Upper lobe of left lung (tissue), 6 donors: Measurements from ENCODE around the gene SUPT4H1. TPM values are rescaled to one million over a fixed set of nuclear protein-coding genes. Genes with fewer than 3 reads are reported as not detected.

ENCODE experiments used
- ATAC-seq, 2 donors: fragments of 200-7000 bp; cut with Tn5 transposase; one replicate each; pipeline ENCODE4 v1.9.1; 2022; ENCODE audit warnings: mild to moderate bottlenecking in 2 of 2, moderate library complexity in 2 of 2; ENCODE audit not compliant: low FRiP score in 2 of 2
- DNase-seq, 2 donors: peaks; one replicate each; pipeline ENCODE4 v3.0.0-alpha.2; 2019 to 2020
- H3K27ac ChIP-seq, 4 donors: fragments of 200-600 bp; sonication (generic); one replicate each; pipeline ENCODE4 v1.5.1; 2016 to 2019
- H3K27me3 ChIP-seq, 4 donors: fragments of 200-600 bp; sonication (generic); one replicate each; pipeline ENCODE4 v1.5.1; 2017 to 2019
- H3K36me3 ChIP-seq, 4 donors: fragments of 200-600 bp; sonication (generic); one replicate each; pipeline ENCODE4 v1.5.1; 2016 to 2019
- H3K4me1 ChIP-seq, 4 donors: fragments of 200-600 bp; sonication (generic); one replicate each; pipeline ENCODE4 v1.5.1; 2018 to 2019
- H3K4me3 ChIP-seq, 4 donors: fragments of 200-600 bp; sonication (generic); one replicate each; pipeline ENCODE4 v1.5.1; 2017 to 2019; ENCODE audit warnings: mild to moderate bottlenecking in 2 of 4, moderate library complexity in 1 of 4
- H3K9me3 ChIP-seq, 4 donors: fragments of 200-600 bp; sonication (generic); one replicate each; pipeline ENCODE4 v1.5.1; 2018 to 2019
- EP300 ChIP-seq, 4 donors: sonication (generic); formaldehyde crosslinking; IDR thresholded peaks; one replicate each; pipeline ENCODE4 v1.5.1; 2017; ENCODE audit warnings: antibody characterized with exemption in 4 of 4, control low read depth in 2 of 4
- POLR2A ChIP-seq, 4 donors: fragments of 450-650 bp; IDR thresholded peaks; one replicate each; pipeline ENCODE4 v1.5.1; 2016 to 2017; ENCODE audit warnings: antibody characterized with exemption in 4 of 4, mild to moderate bottlenecking in 2 of 4
- POLR2AphosphoS5 ChIP-seq, 2 donors: sonication (generic); formaldehyde crosslinking; IDR thresholded peaks; one replicate each; pipeline ENCODE4 v1.5.1; 2017; ENCODE audit warnings: antibody characterized with exemption in 2 of 2
- WGBS, 2 donors: methylation state at CpG; one replicate each; pipeline ENCODE4 v1.1.5; 2017 to 2018; 5-methylcytosine and 5-hydroxymethylcytosine counted together
- total RNA-seq, 6 donors: library from RNA; depleted of rRNA in 4 of 6; stranded (reverse); fragments of >200 nt in 4 of 6; gene quantifications; one replicate each; pipeline versions ENCODE4 v1.1.0 to v1.2.1, GENCODE V29; 2016 to 2021
- TF ChIP-seq, protein P1 (sequence below), 6 experiments: fragments of 450-650 bp in 4 of 6; fragments of 200-600 bp in 2 of 6; sonication (generic) in 2 of 6; IDR thresholded peaks; one replicate each; pipeline ENCODE4 v1.5.1; 2016 to 2019; ENCODE audit warnings: antibody characterized with exemption in 6 of 6
- donor health status: DM: no; HTN: no; CAD: no; lungs with moderate emphysema.
- donor health status: DM: no; HTN: yes; CAD: no; lungs with severe emphysema.

Gene SUPT4H1
- total RNA-seq, 6 donors from 2014 or later: 22.0 to 80.5 (median 40.4) TPM

GRCh38 chr17:58311429-58311894, 40.5 kb downstream of the SUPT4H1 start:
- H3K27me3 ChIP-seq: no peaks in the 10 kb centered on the region
- H3K27ac ChIP-seq: no peak overlapping the region
- no peak for DNase-seq
- H3K4me1 ChIP-seq: no peaks in the 10 kb centered on the region
- WGBS, 2 donors: 88 to 94% methylated on average over 5 to 9 of the region's 9 CpGs
- no peaks in the 10 kb centered on the region for H3K36me3 ChIP-seq
- H3K4me3 ChIP-seq: no peak overlapping the region
- no peak for ATAC-seq
- TF ChIP-seq POLR2AphosphoS5 (IDR thresholded peaks at IDR 0.05): no peak
- TF ChIP-seq POLR2A (IDR thresholded peaks at IDR 0.05): no peak
- TF ChIP-seq EP300 (IDR thresholded peaks at IDR 0.05): no peak
- TF ChIP-seq, protein P1, sequence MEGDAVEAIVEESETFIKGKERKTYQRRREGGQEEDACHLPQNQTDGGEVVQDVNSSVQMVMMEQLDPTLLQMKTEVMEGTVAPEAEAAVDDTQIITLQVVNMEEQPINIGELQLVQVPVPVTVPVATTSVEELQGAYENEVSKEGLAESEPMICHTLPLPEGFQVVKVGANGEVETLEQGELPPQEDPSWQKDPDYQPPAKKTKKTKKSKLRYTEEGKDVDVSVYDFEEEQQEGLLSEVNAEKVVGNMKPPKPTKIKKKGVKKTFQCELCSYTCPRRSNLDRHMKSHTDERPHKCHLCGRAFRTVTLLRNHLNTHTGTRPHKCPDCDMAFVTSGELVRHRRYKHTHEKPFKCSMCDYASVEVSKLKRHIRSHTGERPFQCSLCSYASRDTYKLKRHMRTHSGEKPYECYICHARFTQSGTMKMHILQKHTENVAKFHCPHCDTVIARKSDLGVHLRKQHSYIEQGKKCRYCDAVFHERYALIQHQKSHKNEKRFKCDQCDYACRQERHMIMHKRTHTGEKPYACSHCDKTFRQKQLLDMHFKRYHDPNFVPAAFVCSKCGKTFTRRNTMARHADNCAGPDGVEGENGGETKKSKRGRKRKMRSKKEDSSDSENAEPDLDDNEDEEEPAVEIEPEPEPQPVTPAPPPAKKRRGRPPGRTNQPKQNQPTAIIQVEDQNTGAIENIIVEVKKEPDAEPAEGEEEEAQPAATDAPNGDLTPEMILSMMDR (IDR thresholded peaks at IDR 0.05): no peak
- H3K9me3 ChIP-seq: no peaks in the 10 kb centered on the region

GRCh38 chr17:58310511-58311428, 41.2 kb downstream of the SUPT4H1 start:
- Histone ChIP-seq H3K4me1 (no peaks in the 10 kb centered on the region), H3K9me3 (no peaks in the 10 kb centered on the region), H3K4me3 (no peak overlapping the region), H3K27ac (no peak overlapping the region), H3K36me3 (no peaks in the 10 kb centered on the region), H3K27me3 (no peaks in the 10 kb centered on the region)
- TF ChIP-seq EP300 (IDR thresholded peaks at IDR 0.05): no peak
- TF ChIP-seq POLR2A (IDR thresholded peaks at IDR 0.05): no peak
- TF ChIP-seq POLR2AphosphoS5 (IDR thresholded peaks at IDR 0.05): no peak
- TF ChIP-seq, protein P1 (IDR thresholded peaks at IDR 0.05): no peak
- DNase-seq: no peak
- WGBS, 2 donors: 89 to 92% methylated on average over 18 to 23 of the region's 23 CpGs
- ATAC-seq: no peak

DNA sequence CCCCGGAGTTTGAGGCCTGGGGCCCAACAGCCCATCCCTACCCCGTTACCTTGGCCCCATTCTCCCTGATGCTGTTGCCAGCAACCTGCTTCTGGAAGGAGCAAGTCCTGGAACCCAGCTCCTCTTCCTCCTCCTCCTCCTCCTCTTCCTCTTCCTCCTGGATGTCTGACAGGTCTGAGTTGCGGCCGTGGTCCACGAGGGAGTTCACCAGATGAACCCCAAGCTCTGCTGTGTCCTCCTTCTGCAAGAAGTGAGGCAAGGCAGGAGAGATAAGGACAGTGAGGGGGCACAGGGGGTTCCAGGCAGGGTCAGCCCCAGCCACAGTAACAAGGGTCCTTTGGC, 42.1 kb downstream of the SUPT4H1 start:
- 59 to 77% methylated on average over 5 of the region's 5 CpGs for WGBS, 2 donors

DNA sequence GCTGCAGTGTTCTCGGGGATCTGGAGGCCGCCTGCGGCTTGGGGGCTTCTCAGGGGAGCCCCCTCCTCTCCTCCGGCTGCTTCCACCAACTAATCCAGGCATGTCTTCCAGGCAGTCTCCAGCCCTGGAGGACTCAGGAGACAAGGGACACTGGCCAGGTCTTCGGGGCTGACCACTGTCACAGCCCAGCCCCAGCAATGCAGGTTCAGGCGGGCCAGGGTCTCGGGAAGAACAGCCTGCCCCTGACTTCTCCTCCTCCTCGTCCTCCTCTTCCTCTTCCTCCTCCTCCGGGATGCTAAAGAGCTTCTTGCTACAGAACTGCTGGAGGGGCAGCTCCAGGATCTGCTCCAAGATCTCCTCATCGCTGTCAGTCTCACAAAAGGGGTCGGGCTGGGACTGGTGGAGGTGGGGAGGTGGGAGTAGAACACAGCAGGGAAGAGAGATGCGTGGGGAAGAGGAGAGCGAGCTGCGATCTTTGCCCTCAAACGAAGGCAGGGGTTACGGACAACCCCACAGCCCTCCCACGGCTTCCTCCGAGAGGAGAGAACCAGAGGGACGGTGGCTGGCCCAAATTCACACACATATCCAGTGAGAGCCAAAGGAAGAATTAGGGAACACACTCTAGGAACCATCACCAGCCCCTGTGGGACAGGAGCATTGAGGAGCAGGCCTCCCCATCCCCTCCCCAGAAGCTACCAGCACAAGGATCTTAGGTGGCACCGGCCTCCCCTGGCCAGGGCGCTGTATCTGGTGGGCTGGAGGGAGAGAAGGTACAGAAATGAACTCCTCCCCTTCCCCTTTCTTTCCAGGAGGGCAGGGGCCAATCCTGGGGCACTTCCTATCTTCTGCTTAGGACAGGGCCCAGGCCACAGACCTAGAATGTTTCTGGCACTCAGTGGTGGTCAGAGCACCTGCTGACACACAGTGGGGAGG, 42.8 kb downstream of the SUPT4H1 start:
- H3K36me3 ChIP-seq: no peaks in the 10 kb centered on the region
- H3K4me1 ChIP-seq: no peaks in the 10 kb centered on the region
- ATAC-seq: no peak
- H3K27ac ChIP-seq: no peak overlapping the region
- no peaks in the 10 kb centered on the region for H3K9me3 ChIP-seq
- no peak for TF ChIP-seq POLR2AphosphoS5 (IDR thresholded peaks at IDR 0.05)
- no peak for TF ChIP-seq POLR2A (IDR thresholded peaks at IDR 0.05)
- TF ChIP-seq, protein P1 (IDR thresholded peaks at IDR 0.05): no peak
- TF ChIP-seq EP300 (IDR thresholded peaks at IDR 0.05): no peak
- no peaks in the 10 kb centered on the region for H3K27me3 ChIP-seq
- 76 to 77% methylated on average over 16 to 19 of the region's 21 CpGs for WGBS, 2 donors
- no peak for DNase-seq
- no peak overlapping the region for H3K4me3 ChIP-seq

More for the DNA sequence above, 42.1 kb downstream of the SUPT4H1 start:
- H3K27me3 ChIP-seq: no peaks in the 10 kb centered on the region
- no peaks in the 10 kb centered on the region for H3K4me1 ChIP-seq
- TF ChIP-seq, protein P1 (IDR thresholded peaks at IDR 0.05): no peak
- H3K27ac ChIP-seq: no peak overlapping the region
- no peaks in the 10 kb centered on the region for H3K9me3 ChIP-seq
- H3K36me3 ChIP-seq: no peaks in the 10 kb centered on the region
- DNase-seq (no peak), ATAC-seq (no peak)
- H3K4me3 ChIP-seq: no peak overlapping the region
